ENCODE results near the gene FBL.
"Not testable (repeated sequence)": the region's sequence is repeated elsewhere in the genome, so short reads cannot be mapped to it uniquely, and the experiment has no call there.

DNA sequence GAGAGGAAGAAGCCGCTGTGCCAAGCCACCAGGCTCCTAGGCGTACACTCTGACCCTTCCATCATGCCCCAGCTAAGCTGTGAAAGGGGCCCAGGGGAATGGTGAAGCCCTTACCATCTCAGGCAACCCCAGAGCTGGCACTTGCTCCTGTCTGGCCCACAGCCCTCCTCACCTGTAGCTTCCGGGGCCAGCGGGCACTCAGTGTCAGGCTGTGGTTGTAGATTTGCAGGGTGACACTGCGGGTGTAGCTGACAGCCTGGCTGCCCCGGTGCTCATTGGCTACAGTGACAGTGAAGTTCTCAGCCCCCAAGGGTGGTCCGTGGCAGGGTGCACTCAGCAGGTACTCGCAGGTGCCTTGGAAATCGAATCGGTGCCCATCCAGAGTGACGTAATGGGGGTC lies 30.3 kb upstream of the FBL start:
- not testable (repeated sequence) for TF ChIP-seq EZH2 (IDR thresholded peaks at IDR 0.05; ENCODE audit: low read length)
- TF ChIP-seq, protein P1, sequence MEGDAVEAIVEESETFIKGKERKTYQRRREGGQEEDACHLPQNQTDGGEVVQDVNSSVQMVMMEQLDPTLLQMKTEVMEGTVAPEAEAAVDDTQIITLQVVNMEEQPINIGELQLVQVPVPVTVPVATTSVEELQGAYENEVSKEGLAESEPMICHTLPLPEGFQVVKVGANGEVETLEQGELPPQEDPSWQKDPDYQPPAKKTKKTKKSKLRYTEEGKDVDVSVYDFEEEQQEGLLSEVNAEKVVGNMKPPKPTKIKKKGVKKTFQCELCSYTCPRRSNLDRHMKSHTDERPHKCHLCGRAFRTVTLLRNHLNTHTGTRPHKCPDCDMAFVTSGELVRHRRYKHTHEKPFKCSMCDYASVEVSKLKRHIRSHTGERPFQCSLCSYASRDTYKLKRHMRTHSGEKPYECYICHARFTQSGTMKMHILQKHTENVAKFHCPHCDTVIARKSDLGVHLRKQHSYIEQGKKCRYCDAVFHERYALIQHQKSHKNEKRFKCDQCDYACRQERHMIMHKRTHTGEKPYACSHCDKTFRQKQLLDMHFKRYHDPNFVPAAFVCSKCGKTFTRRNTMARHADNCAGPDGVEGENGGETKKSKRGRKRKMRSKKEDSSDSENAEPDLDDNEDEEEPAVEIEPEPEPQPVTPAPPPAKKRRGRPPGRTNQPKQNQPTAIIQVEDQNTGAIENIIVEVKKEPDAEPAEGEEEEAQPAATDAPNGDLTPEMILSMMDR (optimal IDR thresholded peaks at IDR 0.05 in 1 of 3, IDR thresholded peaks at IDR 0.05 in 1 of 3, conservative IDR thresholded peaks at IDR 0.05 in 1 of 3; ENCODE audit: extremely low read depth in 1 of 3, insufficient read depth in 2 of 3, low read length in 3 of 3), result not testable (repeated sequence)

Data from keratinocyte (primary cell).